ENCODE data around the gene CD34.
"Not testable (repeated sequence)": the region's sequence is repeated elsewhere in the genome, so short reads cannot be mapped to it uniquely, and the experiment has no call there.

CD34 gene

DNA sequence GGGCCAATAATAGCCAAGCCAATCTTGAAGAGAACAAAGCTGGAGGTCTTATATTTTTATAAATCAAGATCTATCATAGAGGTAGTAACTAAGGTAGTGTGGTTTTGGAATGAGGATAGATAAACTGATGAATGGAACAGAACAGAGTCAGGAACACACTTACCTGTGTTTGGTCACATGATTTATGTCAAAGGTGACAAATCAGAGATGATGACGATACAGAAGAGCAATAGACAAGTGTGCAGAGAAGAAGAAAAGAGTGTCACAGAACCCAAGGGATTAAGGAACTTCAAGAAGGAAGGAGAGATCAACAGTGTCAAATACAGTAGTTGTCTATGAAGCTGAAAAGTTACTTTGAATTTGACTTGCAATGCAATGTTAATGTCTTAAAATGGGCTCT is 16.1 kb upstream of the CD34 start:
- DNase-seq: no peak

DNA sequence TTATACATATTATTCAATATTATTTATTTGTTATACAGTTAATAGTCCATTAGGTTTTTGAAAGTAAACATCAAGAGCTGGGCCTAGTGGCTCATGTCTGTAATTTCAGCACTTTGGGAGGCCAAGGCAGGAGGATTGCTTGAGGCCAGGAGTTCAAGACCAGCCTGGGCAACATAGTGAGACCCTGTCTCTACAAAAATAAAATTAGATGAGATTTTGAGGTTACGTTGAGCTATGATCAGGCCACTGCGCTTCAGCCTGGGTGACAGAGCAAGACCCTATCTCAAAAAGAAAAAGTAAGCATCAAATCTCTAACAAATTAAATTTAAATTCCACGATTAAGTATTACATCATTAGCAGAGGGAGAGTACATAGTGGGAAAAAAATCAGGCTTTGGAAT is 15.0 kb upstream of the CD34 start:
- DNase-seq: not testable (repeated sequence)

DNA sequence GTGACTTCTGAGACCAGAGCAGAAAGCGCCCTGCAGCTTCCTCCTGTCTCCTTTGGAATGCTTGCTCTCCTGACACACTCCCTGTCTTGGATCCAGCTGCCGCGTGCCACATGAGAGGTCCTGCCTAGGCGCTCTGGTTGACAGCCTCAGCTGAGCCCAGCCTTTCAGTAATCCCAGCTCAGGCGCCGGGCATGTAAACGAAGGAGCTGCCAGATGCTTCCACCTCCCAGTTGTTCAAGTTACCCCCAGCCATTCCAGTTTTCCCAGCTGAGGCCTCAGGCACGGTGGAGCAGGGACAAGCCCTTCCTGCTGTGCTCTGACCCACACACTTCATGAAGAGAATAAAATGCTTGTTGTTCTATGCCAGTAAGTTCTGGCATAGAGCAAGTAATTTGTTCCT is 14.3 kb upstream of the CD34 start:
- DNase-seq: no peak

DNA sequence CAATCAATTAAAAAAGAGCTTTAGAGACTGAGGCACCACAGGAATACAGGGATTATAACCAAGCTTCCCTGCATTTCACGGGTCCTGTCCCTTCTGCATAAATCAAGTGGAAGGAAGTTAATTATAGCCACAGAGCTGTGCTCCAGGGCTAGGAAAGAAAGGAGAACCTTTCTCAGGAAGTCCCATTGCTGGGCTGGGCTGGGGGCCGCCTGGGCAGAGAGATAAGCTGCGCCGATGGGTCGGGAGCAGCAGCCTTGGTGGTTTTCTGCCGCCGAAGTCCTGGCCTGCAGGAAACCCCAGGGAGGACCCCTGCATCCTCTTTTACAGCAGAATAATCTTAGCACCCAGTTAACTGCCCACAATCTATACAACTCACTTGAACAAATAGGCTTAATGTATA is 12.6 kb upstream of the CD34 start:
- DNase-seq: no peak

DNA sequence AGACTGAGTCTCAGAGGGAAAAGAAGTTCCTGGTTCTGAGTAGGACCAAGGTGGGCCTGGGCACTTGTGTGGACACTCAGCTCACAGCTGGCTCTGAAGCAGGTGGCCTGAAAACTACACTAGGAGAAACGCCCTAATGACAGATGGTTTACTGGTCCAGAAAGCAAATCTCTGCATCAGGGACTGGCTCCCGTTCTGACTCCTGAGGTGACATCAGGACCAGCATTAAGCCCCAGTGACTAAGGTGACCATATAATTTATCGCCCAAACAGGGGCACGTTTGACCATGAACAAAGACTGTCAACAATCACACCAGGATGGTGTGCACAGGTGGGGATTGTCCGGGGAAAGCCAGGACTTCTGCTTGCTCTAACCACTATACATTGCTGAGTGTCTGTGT is 12.2 kb upstream of the CD34 start:
- DNase-seq: no peak

DNA sequence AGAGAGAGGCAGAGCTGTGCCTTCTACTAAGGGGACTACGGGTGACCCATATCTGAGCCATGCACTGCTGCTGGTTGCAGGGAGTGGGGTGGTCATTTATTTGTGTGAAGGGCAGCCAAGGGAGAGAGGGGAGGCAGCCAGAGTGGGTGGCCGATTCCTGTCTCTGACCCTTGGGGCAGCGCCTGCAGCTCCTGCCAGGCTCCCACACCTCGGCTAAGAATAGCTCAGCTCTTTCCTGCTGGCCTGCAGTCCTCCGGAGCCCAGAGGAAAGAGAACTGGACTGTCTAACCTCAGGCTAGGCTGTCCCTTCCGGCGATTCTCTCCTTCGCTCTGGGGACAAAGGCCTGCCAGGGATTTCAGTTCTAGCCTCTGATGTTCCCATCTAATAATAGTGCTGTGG is 11.6 kb upstream of the CD34 start:
- no peak for DNase-seq

DNA sequence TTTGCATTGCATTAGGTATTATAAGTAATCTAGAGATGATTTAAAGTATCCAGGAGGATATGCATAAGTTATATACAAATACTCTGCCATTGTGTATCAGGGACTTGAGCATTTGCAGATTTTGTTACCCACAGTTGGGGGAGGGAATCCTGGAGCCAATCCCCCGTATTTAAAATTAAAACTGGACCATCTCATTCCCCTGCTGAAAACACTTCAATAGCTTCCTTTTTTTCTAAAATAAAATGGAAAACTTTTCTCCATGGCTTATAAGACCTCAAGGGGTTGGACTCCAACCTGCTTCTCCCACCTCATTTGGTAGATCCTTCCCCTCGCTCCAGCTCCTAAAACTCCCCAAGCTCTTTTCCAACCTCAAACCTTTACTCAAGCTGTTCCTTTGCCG is 10.4 kb upstream of the CD34 start:
- DNase-seq: no peak

DNA sequence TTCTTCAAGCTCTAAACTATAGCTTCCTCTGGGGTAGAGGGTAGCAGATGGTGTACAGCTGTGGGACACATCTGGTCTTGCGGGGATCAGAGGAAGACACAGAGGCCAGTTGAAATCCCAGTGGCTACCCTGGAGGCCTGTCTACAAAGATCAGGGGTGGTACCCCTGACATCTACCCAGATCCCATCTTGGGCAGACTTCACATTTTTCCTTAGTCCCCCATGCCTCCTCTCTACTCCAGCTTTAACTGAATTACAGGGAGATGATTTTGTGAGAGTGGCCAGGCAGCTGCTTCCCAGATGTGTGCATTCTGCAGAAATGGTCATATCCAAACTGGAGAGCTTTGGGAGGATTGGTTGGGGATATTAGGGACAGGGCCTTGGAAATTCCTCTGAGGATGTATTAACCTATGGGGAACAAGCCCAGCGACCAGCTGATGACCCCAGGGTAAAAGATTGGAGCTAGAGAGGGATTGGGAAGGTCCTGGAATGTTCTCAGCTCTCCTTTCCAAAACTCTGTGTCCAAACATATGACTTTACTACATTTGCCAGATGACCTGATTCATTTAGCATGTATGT is 9.6 kb upstream of the CD34 start:
- no peak for DNase-seq

DNA sequence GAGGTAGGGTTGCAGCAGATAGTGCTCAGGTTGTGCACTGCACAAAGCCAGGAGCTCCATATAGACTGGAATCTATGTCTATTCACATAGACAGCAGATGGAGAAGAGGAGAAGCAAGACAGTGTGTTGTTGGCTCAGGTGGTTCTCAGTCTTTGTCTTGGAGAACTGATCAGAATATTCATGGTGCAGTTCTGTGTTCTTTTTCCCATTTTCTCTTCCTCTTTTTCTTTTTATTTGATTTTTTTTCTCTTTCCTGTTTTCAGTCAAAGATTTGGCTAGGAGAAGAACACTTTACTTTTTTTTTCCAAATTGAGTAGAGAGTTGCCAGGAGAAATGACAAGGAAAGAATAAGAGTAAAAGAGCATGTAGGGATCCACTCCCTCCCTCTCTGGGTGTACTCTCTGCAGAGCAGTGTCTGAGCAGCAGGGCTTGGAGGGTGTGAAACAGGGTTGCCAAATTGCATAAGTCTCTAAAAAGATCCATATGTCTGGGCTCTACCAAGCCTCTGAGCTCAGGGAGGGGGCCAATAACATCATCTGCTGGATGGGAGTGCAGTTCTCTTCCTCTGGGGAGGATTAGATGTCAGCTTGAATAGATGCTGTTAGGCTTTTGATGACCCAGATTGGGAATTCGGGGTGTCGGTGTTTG is 8.7 kb upstream of the CD34 start:
- DNase-seq: no peak

DNA sequence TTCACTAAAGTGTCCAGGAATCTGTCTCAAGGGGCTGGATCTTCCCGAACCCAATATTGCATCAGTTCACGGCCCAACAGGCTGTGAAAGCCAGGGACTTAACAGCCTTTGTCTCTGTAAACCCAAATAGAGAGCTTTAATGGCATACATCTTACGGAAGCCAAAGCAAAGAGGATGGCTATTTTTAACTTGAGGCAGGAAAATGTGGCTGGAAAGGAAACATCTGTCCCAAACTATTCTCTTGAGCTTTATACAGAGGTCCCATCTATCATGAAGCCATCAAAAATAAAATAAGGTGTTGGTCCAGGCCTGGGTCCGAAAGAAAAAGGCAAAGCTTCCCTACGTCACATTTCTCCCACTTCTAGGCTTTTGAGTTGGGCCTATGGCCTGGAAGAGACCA is 7.7 kb upstream of the CD34 start:
- DNase-seq: no peak

DNA sequence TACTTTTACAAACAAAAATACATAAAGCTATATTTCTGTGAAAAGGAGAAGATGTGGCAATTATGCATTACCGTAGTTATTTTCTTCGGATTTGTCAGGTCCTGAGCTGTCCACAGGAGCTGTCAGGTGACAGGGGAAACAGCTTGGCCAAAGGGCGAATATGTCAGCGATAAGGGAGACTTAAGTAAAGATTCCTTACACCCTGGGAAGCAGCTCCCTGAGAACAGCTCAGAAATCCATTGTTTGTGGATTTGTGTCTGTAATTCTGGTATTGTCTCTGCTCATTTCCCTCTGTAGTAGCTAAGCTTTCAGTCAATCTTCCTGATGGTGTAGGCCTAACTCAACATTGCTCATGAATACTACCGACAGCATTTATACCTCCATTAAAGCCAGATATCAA is 7.1 kb upstream of the CD34 start:
- DNase-seq: no peak

DNA sequence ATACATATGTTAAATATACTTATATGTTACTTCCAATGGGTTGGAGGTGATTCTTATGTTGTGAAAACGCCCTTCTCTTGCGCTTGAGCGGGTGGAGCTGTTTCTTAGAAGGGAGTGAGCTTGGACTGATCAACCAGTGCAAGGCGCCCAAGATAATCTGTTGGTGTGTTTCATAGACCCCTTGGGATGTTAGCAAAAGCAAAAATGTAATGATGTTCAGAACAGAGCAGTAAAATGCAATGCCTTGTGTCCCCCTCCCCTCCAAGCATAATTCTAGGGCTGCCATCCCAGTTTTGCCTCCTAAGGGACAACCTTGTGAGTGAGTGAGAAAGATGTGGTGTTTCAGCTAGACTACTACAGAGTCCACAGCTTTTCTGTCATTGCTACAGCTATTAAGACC is 6.2 kb upstream of the CD34 start:
- DNase-seq: no peak

DNA sequence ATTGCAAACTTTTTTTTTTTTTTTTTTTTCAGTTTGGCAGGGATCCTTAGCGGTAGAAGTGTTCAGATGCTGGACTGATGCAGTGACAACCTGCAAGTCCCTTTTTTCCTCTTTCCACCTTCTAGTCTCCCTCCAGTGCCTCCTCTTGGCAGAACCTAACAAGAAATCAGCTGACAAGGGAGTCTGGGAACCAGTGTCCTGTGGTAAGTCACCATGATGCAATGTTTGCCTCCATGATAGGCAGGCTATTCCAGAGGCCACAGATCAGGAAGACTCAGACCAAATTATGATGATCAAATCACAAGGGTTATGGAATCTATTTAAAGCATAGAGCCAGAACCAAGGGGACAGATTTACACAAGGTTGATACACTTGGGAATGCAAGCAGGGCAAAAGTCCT is 3.0 kb upstream of the CD34 start:
- no peak for DNase-seq

DNA sequence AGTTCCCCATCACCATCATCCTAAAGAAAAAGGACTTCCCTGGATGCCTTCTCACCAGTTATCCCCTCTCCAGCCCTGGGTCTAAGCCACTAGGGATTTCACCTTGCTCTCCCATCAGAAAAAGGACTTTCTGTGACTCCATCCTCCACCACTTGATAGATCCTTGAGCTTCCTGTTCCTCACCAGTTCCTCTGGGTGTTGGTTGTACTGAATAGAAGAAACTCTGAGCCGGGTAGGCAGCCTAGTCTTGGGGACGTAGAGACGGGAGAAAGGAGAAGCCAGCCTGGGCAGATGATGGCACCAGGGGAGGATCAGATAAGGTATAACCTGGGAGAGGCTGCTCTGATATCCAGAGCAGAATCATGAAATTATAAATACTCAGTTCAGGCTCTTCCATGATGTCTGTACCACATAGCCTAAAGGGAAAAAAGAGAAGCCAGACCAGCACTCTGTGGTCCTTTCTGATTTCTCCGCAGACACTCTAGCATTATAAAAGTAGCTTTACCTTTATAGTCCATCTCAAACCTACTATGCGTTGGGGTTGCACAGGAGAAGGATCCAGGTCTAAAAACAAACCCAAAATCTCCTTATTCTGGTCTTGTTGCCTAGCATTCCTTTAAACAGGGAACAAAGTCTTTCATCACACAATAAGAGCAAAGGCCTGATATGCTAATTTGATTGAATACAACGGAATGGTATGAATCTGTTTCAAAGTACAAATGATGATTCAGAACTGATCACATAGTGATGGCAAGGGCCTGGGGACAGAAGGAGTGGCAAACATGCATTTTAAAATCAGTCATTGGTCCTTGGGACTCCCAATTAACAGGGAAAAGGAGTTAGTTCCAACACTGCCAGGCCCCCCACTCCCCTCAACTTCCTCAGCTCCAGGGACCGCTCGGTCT is 1.2 kb upstream of the CD34 start:
- no peak for DNase-seq

DNA sequence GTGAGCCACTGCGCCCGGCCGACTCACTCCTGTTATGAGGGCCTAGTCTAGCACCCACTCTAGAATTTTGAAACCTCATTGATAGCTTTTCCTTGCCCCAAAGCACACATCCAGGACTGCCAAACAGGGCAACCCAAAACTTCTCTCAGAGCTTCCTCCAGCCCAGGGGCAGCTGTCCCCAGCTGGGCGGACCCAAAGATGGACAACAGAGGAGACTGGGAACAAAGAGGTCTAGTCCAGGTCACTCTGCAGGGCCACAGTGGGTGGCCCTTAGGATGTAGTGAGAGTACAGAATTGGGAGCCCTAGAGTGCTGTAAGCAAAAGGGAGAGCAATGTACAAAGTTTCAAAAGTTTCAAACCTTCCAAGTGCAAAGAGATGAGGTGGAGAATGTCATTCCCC is 1.2 kb downstream of the CD34 start:
- no peak for DNase-seq

DNA sequence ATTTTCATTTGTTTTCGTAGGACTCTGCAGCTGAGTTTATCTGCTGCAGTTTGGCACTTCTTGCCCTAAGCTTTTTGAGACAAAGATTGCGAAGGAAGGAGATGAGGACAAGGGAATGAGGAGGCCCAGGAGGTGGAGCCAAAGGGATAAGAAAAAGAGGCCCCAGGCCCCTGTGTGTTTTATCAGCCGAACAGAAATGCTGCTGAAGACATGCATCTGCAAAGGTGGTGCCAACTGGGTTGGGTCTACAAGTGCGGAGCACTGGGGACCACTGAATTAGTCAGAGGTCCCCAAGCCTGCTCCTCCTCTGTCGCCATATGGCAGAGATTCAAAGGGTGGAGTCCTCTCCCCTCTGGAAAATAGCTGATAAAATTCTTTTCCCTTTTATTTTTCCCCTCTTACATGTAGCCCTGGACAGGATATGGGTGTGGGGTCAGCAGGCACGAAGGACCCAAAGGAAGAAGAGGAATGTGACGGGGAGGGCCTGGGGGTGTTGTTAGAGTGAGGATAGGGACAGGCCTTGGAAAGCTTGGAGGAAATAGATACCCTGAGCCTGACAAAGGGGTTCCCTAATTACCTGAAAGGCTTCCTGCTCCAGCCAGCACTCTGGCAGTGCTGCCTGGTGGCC is 2.7 kb downstream of the CD34 start:
- DNase-seq: no peak

DNA sequence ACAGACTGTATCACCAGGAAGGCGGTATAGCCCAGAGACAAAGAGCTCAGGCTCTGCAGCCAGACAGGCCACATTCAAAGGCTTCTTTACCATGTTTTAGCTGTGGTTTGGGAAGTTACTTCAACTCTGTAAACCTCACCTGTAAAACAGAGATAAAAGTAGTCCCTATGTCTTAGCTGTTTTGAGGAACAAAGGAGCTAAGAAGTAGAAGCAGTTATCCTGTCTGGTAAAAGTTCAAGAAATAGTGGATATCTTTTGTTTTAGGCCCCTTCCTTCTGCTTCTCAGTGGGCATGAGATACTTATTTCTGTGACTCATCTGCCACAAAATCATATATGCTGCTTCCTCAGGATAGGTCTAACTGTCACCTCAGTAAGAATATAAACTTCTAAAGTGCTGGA is 6.5 kb downstream of the CD34 start:
- DNase-seq: no peak

DNA sequence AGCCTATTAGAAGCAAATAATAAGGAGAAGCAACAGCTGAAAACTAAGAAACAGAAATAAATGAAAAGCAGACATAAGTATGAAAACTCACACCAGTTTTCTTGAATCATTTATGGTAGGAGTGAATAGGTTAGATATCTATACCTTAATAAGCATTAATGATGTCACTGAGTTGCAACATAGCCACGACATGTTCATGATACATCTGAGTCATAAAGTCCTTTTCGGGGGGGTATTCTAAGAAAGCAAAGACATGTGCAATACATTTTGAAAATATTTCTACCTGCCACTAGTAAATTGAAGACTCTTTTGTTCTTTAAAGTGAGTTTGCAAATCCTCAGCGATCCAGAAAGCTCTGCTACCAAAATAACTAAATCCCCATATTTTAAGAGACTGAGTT is 7.2 kb downstream of the CD34 start:
- no peak for DNase-seq

DNA sequence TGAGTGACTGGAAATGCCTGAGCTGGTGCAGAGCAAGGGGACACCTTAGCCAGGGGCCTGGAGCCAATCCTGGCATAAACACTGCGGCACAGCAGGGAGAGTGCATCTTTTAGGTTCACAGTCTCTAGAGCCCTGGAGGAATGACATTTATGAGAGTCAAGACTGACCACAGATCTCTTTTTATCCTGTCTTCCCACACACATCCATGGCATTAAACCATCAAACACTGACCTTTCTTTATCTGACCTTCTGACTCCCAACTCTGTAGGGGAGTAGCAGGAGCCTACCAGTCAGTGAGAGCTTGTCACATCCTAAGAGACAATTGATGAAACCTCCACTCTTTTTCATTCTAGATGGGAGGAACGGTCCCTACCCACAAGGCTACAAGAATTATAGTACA is 7.9 kb downstream of the CD34 start:
- DNase-seq: no peak

DNA sequence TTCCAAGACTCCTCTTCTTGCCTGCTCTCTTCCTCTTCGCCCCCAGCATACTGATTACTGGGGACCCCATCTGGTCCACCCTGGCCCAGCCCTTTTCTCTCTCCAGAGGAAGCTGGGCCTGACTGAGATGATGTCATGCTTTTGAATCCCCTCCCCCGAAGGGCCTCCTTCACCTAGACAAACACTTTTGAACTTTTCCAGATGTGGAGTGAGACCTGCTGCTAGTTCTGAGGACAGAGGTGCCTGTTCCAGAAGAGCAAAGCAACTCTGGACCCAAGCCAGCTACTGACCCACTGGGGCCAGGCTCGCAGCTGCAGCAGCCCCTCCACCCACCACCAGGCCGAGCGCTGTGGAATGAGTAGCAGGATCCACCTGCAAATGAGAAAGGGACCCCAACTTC is 8.4 kb downstream of the CD34 start:
- no peak for DNase-seq

DNA sequence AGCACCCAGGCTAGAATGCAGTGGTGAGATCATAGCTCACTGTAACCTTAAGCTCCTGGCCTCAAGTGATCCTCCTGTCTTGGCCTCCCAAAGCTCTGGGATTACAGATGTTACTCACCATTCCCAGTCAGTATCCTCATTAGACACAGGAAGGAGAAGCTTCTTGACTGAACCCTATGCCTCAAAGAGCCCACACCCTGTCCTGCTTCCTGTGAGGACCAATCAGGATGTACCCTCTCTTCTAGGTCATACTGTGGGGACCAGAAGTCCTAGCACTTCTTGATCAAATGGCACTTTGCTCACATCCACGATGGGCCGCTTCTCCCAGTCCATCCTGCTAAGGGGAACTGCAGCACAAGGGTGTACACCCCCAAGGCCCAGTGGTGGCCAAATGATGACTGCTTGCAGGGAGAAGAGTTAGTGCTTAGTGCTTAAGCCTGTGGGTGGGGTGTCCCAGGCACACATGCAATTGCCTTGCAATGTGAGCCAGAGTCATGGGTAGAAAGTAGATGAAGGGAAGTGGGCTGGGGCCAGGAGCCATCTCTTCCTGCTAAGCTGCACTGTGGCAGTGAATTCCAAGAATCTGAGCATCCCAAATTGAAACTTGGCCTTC is 9.8 kb downstream of the CD34 start:
- no peak for DNase-seq

DNA sequence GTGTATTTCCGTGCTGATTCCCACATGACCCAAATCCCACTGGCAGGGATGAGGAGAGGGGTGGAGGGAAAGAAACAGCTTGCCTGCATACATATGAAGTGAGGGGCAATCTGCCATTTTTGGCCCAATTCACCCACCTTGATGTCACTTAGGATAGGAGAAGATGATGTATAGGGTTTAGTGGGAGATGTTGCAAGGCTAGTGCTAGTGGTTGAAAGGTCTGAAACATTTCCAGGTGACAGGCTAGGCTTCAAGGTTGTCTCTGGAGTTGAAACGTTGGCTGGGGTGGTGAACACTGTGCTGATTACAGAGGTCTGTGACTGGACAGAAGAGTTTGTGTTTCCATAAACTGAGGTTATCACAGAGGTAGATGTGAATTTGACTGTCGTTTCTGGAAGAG is 12.1 kb downstream of the CD34 start:
- no peak for DNase-seq

DNA sequence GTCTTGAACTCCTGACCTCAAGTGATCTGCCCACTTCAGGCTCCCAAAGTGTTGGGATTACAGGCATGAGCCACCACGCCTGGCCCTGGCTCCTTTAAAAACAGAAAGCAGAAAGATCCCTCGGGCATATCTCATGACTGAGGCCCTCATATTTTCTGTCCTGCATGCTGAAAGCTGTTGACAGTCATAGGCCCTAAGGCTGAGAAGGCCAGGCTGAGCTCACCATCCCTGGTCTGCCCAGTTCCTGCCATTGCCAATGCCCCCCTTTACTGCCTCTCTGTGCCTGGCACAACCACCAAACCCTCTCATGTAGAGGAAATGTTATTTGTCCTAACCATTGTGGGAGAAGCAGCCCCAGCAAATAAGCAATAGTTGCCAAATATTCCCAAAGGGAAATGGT is 12.7 kb downstream of the CD34 start:
- no peak for DNase-seq

DNA sequence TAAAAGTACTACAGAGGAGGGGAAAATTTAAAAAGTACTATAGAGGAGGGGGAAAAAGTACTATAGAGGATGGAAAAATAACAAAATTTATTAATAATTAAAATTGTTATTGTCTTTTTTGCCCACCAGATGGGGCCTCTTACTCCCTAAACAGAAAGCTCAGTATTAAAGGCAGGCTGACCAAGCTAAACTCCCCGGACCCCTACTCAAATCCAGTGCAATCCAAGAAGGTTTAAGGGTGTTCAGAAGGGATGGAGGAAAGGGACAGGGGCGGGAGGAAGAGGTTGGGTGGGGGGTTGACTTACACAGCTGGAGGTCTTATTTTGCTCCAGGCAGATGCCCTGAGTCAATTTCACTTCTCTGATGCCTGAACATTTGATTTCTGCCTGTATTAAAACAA is 13.7 kb downstream of the CD34 start:
- no peak for DNase-seq
